GM19395 (cell line): ENCODE measurements around the gene GGCX.
"Not testable (repeated sequence)": the region's sequence is repeated elsewhere in the genome, so short reads cannot be mapped to it uniquely, and the experiment has no call there.

Source experiments
- ATAC-seq: cut with Tn5 transposase; IDR thresholded peaks from one replicate; pipeline ENCODE4 v1.9.1; 2021; ENCODE audit warnings: mild to moderate bottlenecking, moderate library complexity; ENCODE audit not compliant: unreplicated experiment

The GGCX gene

GRCh38 chr2:85561280-85562212 lies at the start of gene GGCX:
TSS of gene GGCX (minus strand) at chr2:85561493. CDS start at chr2:85561428, 65 bp downstream.
- peak; percentile 90 for ATAC-seq

- no peak for ATAC-seq
These were observed 46.2 kb upstream of the GGCX start for GRCh38 chr2:85607268-85608215.

- ATAC-seq: no peak
These were observed 44.8 kb upstream of the GGCX start for GRCh38 chr2:85606116-85606455.

- no peak for ATAC-seq
These were observed 44.3 kb upstream of the GGCX start for GRCh38 chr2:85605406-85606115.

GRCh38 chr2:85604568-85605339 lies 43.5 kb upstream of the GGCX start:
- ATAC-seq: no peak

- ATAC-seq: not testable (repeated sequence)
These were observed 42.8 kb upstream of the GGCX start for GRCh38 chr2:85604133-85604444.

- peak; percentile 94 for ATAC-seq
These were observed 41.4 kb upstream of the GGCX start, which contains the start of gene TMEM150A for GRCh38 chr2:85602476-85603234. TSS of gene TMEM150A (minus strand) at chr2:85602698. CDS start at chr2:85601948, 750 bp downstream.

GRCh38 chr2:85601771-85602475 lies 40.6 kb upstream of the GGCX start:
- peak; percentile 38 for ATAC-seq

GRCh38 chr2:85600951-85601770 lies 39.9 kb upstream of the GGCX start:
- no peak for ATAC-seq

GRCh38 chr2:85600235-85600575 lies 38.9 kb upstream of the GGCX start:
- ATAC-seq: no peak

GRCh38 chr2:85599468-85600234 lies 38.4 kb upstream of the GGCX start:
- ATAC-seq: no peak

- no peak for ATAC-seq
These were observed 37.5 kb upstream of the GGCX start for GRCh38 chr2:85598594-85599340.

- ATAC-seq: no peak
These were observed 35.9 kb upstream of the GGCX start for GRCh38 chr2:85597241-85597640.

GRCh38 chr2:85596486-85597143 lies 35.3 kb upstream of the GGCX start:
- ATAC-seq: no peak

- peak; percentile 1 for ATAC-seq
These were observed 34.7 kb upstream of the GGCX start for GRCh38 chr2:85596026-85596333.

- ATAC-seq: peak; percentile 99
These were observed 34.2 kb upstream of the GGCX start, which contains the start of gene RNF181 for GRCh38 chr2:85595301-85596025. TSS of gene RNF181 (plus strand) at chr2:85595745. CDS start at chr2:85595764, 19 bp downstream.
